ENCODE results near the gene MACROD2. TPM values are rescaled to one million over a fixed set of nuclear protein-coding genes. Genes with fewer than 3 reads are reported as not detected.

Gene MACROD2
- total RNA-seq, 4 donors from 2014 or later, result 2.1 to 28.1 (median 12.6) TPM

DNA sequence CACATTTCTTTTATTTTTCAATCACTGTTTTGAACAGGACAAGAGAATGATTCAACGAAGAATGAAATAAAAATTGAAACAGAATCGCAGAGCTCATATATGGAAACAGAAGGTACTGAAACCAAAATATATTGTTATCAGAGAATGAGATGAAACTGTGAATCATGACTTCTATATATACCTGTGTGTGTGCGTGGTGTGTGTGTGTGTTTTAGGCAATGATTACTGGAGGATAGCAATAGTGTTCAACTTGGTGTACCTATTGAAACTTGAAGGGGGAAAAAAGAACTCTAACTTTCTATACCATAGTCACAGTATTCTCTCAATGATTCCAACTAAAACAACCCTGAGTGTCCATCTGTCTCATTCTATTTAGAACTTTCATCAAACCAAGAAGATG lies 1991.4 kb downstream of the MACROD2 start:
- no peaks in the 10 kb centered on the region for H3K27me3 ChIP-seq
- intact Hi-C loops (cut with DNase I; ENCODE audit: low total_unique reads), result no loop called here
- H3K4me1 ChIP-seq, result no peaks in the 10 kb centered on the region
- no peak for TF ChIP-seq POLR2A (IDR thresholded peaks at IDR 0.05)
- TF ChIP-seq, protein P1, sequence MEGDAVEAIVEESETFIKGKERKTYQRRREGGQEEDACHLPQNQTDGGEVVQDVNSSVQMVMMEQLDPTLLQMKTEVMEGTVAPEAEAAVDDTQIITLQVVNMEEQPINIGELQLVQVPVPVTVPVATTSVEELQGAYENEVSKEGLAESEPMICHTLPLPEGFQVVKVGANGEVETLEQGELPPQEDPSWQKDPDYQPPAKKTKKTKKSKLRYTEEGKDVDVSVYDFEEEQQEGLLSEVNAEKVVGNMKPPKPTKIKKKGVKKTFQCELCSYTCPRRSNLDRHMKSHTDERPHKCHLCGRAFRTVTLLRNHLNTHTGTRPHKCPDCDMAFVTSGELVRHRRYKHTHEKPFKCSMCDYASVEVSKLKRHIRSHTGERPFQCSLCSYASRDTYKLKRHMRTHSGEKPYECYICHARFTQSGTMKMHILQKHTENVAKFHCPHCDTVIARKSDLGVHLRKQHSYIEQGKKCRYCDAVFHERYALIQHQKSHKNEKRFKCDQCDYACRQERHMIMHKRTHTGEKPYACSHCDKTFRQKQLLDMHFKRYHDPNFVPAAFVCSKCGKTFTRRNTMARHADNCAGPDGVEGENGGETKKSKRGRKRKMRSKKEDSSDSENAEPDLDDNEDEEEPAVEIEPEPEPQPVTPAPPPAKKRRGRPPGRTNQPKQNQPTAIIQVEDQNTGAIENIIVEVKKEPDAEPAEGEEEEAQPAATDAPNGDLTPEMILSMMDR (IDR thresholded peaks at IDR 0.05), result no peak
- H3K27ac ChIP-seq, result no peak overlapping the region
- H3K4me3 ChIP-seq, result no peak overlapping the region
- no peak for DNase-seq
- no peaks in the 10 kb centered on the region for H3K36me3 ChIP-seq
- H3K9me3 ChIP-seq, result no peaks in the 10 kb centered on the region

GRCh38 chr20:15991279-15991678 lies 1996.0 kb downstream of the MACROD2 start:
- H3K4me3 ChIP-seq, result no peak overlapping the region
- no peak for DNase-seq
- no peaks in the 10 kb centered on the region for H3K9me3 ChIP-seq
- H3K36me3 ChIP-seq, result no peaks in the 10 kb centered on the region
- no peak for TF ChIP-seq POLR2A (IDR thresholded peaks at IDR 0.05)
- TF ChIP-seq, protein P1 (IDR thresholded peaks at IDR 0.05), result no peak
- no peaks in the 10 kb centered on the region for H3K27me3 ChIP-seq
- H3K4me1 ChIP-seq, result no peaks in the 10 kb centered on the region
- intact Hi-C loops (cut with DNase I; ENCODE audit: low total_unique reads), result no loop called here
- no peak overlapping the region for H3K27ac ChIP-seq

GRCh38 chr20:15992564-15992963 lies 1997.2 kb downstream of the MACROD2 start:
- H3K4me3 ChIP-seq, result no peak overlapping the region

GRCh38 chr20:16000112-16000511 lies 2004.8 kb downstream of the MACROD2 start:
- DNase-seq, result no peak
- Histone ChIP-seq H3K4me1 (no peaks in the 10 kb centered on the region), H3K36me3 (no peaks in the 10 kb centered on the region), H3K9me3 (peaks cover 0 to 9% of the 10 kb centered on the region in 2 donors), H3K4me3 (no peak overlapping the region), H3K27me3 (no peaks in the 10 kb centered on the region), H3K27ac (no peak overlapping the region)
- intact Hi-C loops (cut with DNase I; ENCODE audit: low total_unique reads), result no loop called here
- TF ChIP-seq POLR2A (IDR thresholded peaks at IDR 0.05), result no peak
- TF ChIP-seq, protein P1 (IDR thresholded peaks at IDR 0.05), result no peak

More at GRCh38 chr20:15992564-15992963, 1997.2 kb downstream of the MACROD2 start:
- intact Hi-C loops (cut with DNase I; ENCODE audit: low total_unique reads), result no loop called here
- H3K27me3 ChIP-seq, result no peaks in the 10 kb centered on the region
- H3K36me3 ChIP-seq, result no peaks in the 10 kb centered on the region
- H3K27ac ChIP-seq, result no peak overlapping the region
- DNase-seq, result no peak
- TF ChIP-seq POLR2A (IDR thresholded peaks at IDR 0.05), result no peak
- TF ChIP-seq, protein P1 (IDR thresholded peaks at IDR 0.05), result no peak
- H3K9me3 ChIP-seq, result peaks cover 0 to 9% of the 10 kb centered on the region in 2 donors
- no peaks in the 10 kb centered on the region for H3K4me1 ChIP-seq

DNA sequence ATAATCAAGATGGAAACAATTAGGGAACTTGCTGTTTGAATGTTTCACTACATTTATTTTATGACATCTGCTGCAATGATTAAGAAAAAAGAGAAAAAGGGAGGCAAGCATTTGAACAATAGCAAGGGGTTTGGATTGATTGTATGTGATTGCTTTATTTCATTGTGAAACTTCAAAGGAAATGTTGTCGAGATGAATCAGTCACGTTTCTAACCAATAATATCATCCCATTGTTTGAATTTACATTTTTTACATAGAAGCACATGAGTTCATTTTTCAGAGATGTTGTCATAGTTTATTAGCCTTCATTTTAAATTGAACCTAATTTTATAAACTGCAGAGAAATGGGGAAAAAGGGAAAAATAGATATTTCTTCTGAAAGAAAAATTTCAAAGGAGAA lies 2006.0 kb downstream of the MACROD2 start:
- intact Hi-C loops (cut with DNase I; ENCODE audit: low total_unique reads), result no loop called here

More for the DNA sequence above, 2006.0 kb downstream of the MACROD2 start:
- Histone ChIP-seq H3K27me3 (no peaks in the 10 kb centered on the region), H3K27ac (no peak overlapping the region), H3K36me3 (no peaks in the 10 kb centered on the region), H3K4me3 (no peak overlapping the region), H3K4me1 (no peaks in the 10 kb centered on the region), H3K9me3 (peaks cover 0 to 9% of the 10 kb centered on the region in 2 donors)
- DNase-seq, result no peak
- TF ChIP-seq, protein P1 (IDR thresholded peaks at IDR 0.05), result no peak
- no peak for TF ChIP-seq POLR2A (IDR thresholded peaks at IDR 0.05)

Measured in uterus (tissue), 4 donors.